GM18909 (cell line): ENCODE results near the gene LRRK1.

Source experiments
- ATAC-seq: cut with Tn5 transposase; IDR thresholded peaks from one replicate; pipeline ENCODE4 v1.9.1; 2021; ENCODE audit warnings: mild to moderate bottlenecking; ENCODE audit not compliant: unreplicated experiment, poor library complexity

LRRK1 gene

DNA sequence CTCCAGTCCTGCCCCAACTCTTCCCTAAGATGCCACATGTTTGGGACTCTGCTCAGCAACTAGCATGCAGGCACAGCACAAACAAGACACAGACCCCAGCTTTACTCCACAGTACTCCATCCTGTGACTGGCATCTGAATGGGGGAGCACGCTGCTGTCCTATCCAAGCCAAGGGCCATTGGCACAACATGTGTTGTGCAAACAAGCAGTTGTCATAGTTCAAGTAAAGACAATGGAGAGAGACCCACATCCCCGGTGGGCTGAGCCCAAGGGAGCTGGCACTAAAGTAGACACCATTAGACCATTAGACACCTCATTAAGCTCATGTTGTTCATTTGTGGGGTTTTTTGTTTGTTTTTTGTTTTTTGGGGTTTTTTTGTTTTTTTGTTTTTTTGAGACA lies 200.0 kb downstream of the LRRK1 start:
- no peak for ATAC-seq
